HS-27A (cell line): Measurements from ENCODE around the gene ZNF837.

Source experiments
- DNase-seq: peaks from one replicate; pipeline ENCODE4 v3.0.0-alpha.2; 2012; ENCODE audit warnings: low read depth, missing footprints

ZNF837 gene

GRCh38 chr19:58368561-58369360, 12.1 kb downstream of the ZNF837 start:
- DNase-seq: no peak

GRCh38 chr19:58367698-58368454, 13.0 kb downstream of the ZNF837 start:
- DNase-seq: no peak

- no peak for DNase-seq
Observed at GRCh38 chr19:58366585-58367430, 14.0 kb downstream of the ZNF837 start.

- DNase-seq: no peak
Observed at GRCh38 chr19:58364146-58364545, 16.7 kb downstream of the ZNF837 start.

- DNase-seq: peak; percentile 84
Observed at GRCh38 chr19:58362272-58362994, 18.4 kb downstream of the ZNF837 start, which contains the start of gene ZNF497. Gene ZNF497 (minus strand): TSS chr19:58362751. CDS start chr19:58357635, 5,116 bp downstream.

GRCh38 chr19:58361900-58362271, 18.9 kb downstream of the ZNF837 start:
- DNase-seq: no peak

GRCh38 chr19:58357481-58358145, 23.2 kb downstream of the ZNF837 start:
- no peak for DNase-seq

- no peak for DNase-seq
Observed at GRCh38 chr19:58356766-58357480, 23.9 kb downstream of the ZNF837 start.

- no peak for DNase-seq
Observed at GRCh38 chr19:58355908-58356765, 24.7 kb downstream of the ZNF837 start.

- no peak for DNase-seq
Observed at GRCh38 chr19:58355215-58355796, 25.5 kb downstream of the ZNF837 start.

- DNase-seq: no peak
Observed at GRCh38 chr19:58354478-58355030, 26.3 kb downstream of the ZNF837 start.

GRCh38 chr19:58353717-58354477, 26.9 kb downstream of the ZNF837 start:
- DNase-seq: no peak

GRCh38 chr19:58352760-58353671, 27.8 kb downstream of the ZNF837 start, which contains the start of gene A1BG:
Gene A1BG (minus strand): TSS chr19:58353492. CDS start chr19:58353437, 55 bp downstream.
- DNase-seq: no peak

GRCh38 chr19:58351990-58352755, 28.7 kb downstream of the ZNF837 start:
- no peak for DNase-seq

GRCh38 chr19:58351558-58351878, 29.3 kb downstream of the ZNF837 start:
- no peak for DNase-seq
